Astrocyte (in vitro differentiated cells and primary cell): ENCODE data around the gene JOSD1.

Experiments
- CTCF ChIP-seq: IDR thresholded peaks from 2 replicates; pipeline ENCODE4 v1.5.1; 2011; ENCODE audit warnings: low read depth, mild to moderate bottlenecking, inconsistent platforms, low read length, moderate library complexity; ENCODE audit not compliant: insufficient read depth
- EZH2 ChIP-seq: IDR thresholded peaks from 2 replicates; pipeline ENCODE4 v1.6.1; 2012; ENCODE audit warnings: mild to moderate bottlenecking, low read length, inconsistent platforms; ENCODE audit not compliant: insufficient read depth

- TF ChIP-seq CTCF (no peak), EZH2 (no peak)
Observed at GRCh38 chr22:38740116-38740723, 39.5 kb upstream of the JOSD1 start.
